HepG2 (cell line): ENCODE results near the gene FUOM. TPM values are rescaled to one million over a fixed set of nuclear protein-coding genes. Genes with fewer than 3 reads are reported as not detected.

ENCODE experiments used
- ARID4A ChIP-seq: sonication (generic); formaldehyde crosslinking; IDR thresholded peaks from 2 replicates; pipeline ENCODE4 v1.5.0; 2020; ENCODE audit warnings: mild to moderate bottlenecking, missing genetic modification reagents, borderline replicate concordance
- ATRX ChIP-seq: sonication (generic); formaldehyde crosslinking; IDR thresholded peaks from 2 replicates; pipeline ENCODE4 v1.4.0; 2020; ENCODE audit warnings: missing genetic modification reagents, borderline replicate concordance
- CBX5 ChIP-seq: sonication (generic); formaldehyde crosslinking; IDR thresholded peaks from 2 replicates; pipeline ENCODE4 v1.4.0; 2020; ENCODE audit warnings: missing genetic modification reagents, borderline replicate concordance
- FOSL2 ChIP-seq: sonication (generic); formaldehyde crosslinking; IDR thresholded peaks from 2 replicates; pipeline ENCODE4 v1.4.0; 2020; ENCODE audit warnings: missing genetic modification reagents
- GABPA ChIP-seq, 2 experiments: IDR thresholded peaks; 2 replicates each; pipeline ENCODE4 v1.6.1; 2011 to 2016; ENCODE audit warnings: low read depth in 2 of 2, low read length in 1 of 2, missing biosample characterization in 1 of 2, missing genetic modification characterization in 1 of 2
- GATA4 ChIP-seq: sonication (generic); IDR thresholded peaks from 2 replicates; pipeline ENCODE4 v1.6.1; 2016; ENCODE audit warnings: antibody characterized with exemption, low read depth, borderline replicate concordance
- GTF3A ChIP-seq: sonication (generic); formaldehyde crosslinking; conservative IDR thresholded peaks from 2 replicates; pipeline ENCODE4 v1.4.0; 2020; ENCODE audit warnings: mild to moderate bottlenecking, missing genetic modification reagents
- KAT8 ChIP-seq: IDR thresholded peaks from 2 replicates; pipeline ENCODE4 v1.6.1; 2016; ENCODE audit warnings: missing genetic modification reagents, missing compliant biosample characterization
- NCOR1 ChIP-seq: fragments of 200-600 bp; sonication (generic); IDR thresholded peaks from 2 replicates; pipeline ENCODE4 v1.7.0; 2017; ENCODE audit warnings: antibody characterized with exemption, low read length, borderline replicate concordance
- NR2C2 ChIP-seq: sonication (generic); formaldehyde crosslinking; IDR thresholded peaks from 2 replicates; pipeline ENCODE4 v1.4.0; 2020; ENCODE audit warnings: missing genetic modification reagents, mild to moderate bottlenecking, moderate library complexity, borderline replicate concordance
- REXO4 ChIP-seq: sonication (generic); formaldehyde crosslinking; IDR thresholded peaks from 2 replicates; pipeline ENCODE4 v1.8.0; 2022; ENCODE audit warnings: missing genetic modification reagents, mild to moderate bottlenecking, borderline replicate concordance
- SAP130 ChIP-seq: IDR thresholded peaks from 2 replicates; pipeline ENCODE4 v1.6.1; 2016; ENCODE audit warnings: low read depth
- TFDP2 ChIP-seq: sonication (generic); formaldehyde crosslinking; IDR thresholded peaks from 2 replicates; pipeline ENCODE4 v1.4.0; 2020; ENCODE audit warnings: missing genetic modification reagents
- ZBED4 ChIP-seq: sonication (generic); formaldehyde crosslinking; IDR thresholded peaks from 2 replicates; pipeline ENCODE4 v1.4.0; 2020; ENCODE audit warnings: missing genetic modification reagents, borderline replicate concordance
- ZBTB21 ChIP-seq: sonication (generic); formaldehyde crosslinking; IDR thresholded peaks from 2 replicates; pipeline ENCODE4 v1.4.0; 2020; ENCODE audit warnings: missing genetic modification reagents
- ZFP36L1 ChIP-seq: sonication (generic); formaldehyde crosslinking; IDR thresholded peaks from 2 replicates; pipeline ENCODE4 v1.8.0; 2022; ENCODE audit warnings: mild to moderate bottlenecking, missing genetic modification reagents, moderate library complexity
- ZFP62 ChIP-seq: sonication (generic); formaldehyde crosslinking; IDR thresholded peaks from 2 replicates; pipeline ENCODE4 v1.4.0; 2020; ENCODE audit warnings: missing genetic modification reagents
- ZNF253 ChIP-seq: sonication (generic); formaldehyde crosslinking; IDR thresholded peaks from 2 replicates; pipeline ENCODE4 v1.8.0; 2022; ENCODE audit warnings: mild to moderate bottlenecking, missing genetic modification reagents, borderline replicate concordance
- ZNF292 ChIP-seq: sonication (generic); formaldehyde crosslinking; IDR thresholded peaks from 2 replicates; pipeline ENCODE4 v1.8.1; 2022; ENCODE audit warnings: mild to moderate bottlenecking, low read depth, missing genetic modification reagents, borderline replicate concordance
- ZNF329 ChIP-seq: sonication (generic); formaldehyde crosslinking; IDR thresholded peaks from 2 replicates; pipeline ENCODE4 v1.9.0; 2021; ENCODE audit warnings: low read depth, mild to moderate bottlenecking, missing genetic modification reagents
- ZNF678 ChIP-seq: sonication (generic); formaldehyde crosslinking; IDR thresholded peaks from 2 replicates; pipeline ENCODE4 v1.4.0; 2020; ENCODE audit warnings: mild to moderate bottlenecking, missing genetic modification reagents
- polyA plus RNA-seq, 8 experiments: library from polyadenylated mRNA; depleted of rRNA in 3 of 8; stranded (reverse) in 7 of 8; unstranded in 1 of 8; fragments of >200 nt; fragmentation: Illumina TruSeq in 4 of 8; extraction: Trizol in 4 of 8; gene quantifications; 2 replicates each; pipeline versions ENCODE4 v1.2.1 to v1.2.3, GENCODE V29; 2011 to 2016; ENCODE audit warnings: low read depth in 4 of 8, missing spikeins in 1 of 8, mixed read lengths in 1 of 8; ENCODE audit not compliant: insufficient read depth in 1 of 8
- total RNA-seq, 5 experiments: library from RNA; depleted of rRNA; stranded (reverse); fragments of >200 nt; fragmentation: Illumina TruSeq; extraction: Trizol; gene quantifications; 2 replicates each; pipeline ENCODE4 v1.2.3, GENCODE V29; 2016; ENCODE audit warnings: low read depth in 1 of 5

Gene FUOM
- total and polyA plus RNA-seq, 2 of the 13 experiments (the other 11 are each of a cell fraction or from before 2014, with no cell fraction given), result 27.5 to 60.4 TPM

DNA sequence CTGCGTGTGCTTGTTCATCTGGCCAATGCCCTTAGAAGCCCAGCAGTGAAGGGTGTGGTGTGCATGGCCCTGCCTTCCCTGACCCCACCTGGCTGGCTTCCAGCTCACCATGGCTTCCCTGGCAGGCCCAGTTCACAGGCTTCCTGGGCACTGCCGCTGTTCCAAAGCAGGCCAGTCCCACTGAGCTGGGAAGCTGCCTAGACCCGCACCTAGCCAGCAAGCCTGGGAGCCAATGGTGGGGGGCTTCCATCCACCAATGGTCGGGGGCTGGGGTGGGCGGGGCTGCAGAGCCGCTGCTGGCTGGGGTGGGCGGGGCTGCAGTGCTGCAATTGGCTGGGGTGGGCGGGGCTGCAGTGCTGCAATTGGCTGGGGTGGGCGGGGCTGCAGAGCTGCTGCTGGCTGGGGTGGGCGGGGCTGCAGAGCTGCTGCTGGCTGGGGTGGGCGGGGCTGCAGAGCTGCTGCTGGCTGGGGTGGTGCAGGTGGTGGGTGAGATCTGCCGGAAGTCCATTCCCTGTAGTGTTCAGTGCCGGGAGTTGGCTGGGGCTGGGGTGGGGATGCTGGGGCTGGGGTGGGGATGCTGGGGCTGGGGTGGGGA is 33.5 kb downstream of the FUOM start (continued):
- TF ChIP-seq ZNF678 (no peak), TFDP2 (CRISPR knock-in tag) (no peak), ZFP62 (no peak), ZNF329 (no peak), ZNF253 (no peak), ZFP36L1 (CRISPR knock-in tag) (no peak), ZBED4 (CRISPR knock-in tag) (no peak), GTF3A (CRISPR knock-in tag) (no peak), ARID4A (CRISPR knock-in tag) (no peak), GATA4 (no peak), ATRX (no peak), NR2C2 (CRISPR knock-in tag) (no peak), REXO4 (CRISPR knock-in tag) (no peak), ZNF292 (CRISPR knock-in tag) (no peak), CBX5 (CRISPR knock-in tag) (0 out of 2 replicates have a peak, but pooled peaks have one; percentile 20), ZBTB21 (no peak), KAT8 (CRISPR knock-in tag) (no peak), NCOR1 (no peak), SAP130 (CRISPR knock-in tag) (peak; percentile 28), FOSL2 (no peak), GABPA (IDR thresholded peaks at IDR 0.05; ENCODE audit: low read depth, low read length) (peak; percentile 56), GABPA (CRISPR knock-in tag; IDR thresholded peaks at IDR 0.05; ENCODE audit: low read depth) (peak; percentile 84)
